OCI-LY7 (cell line): ENCODE results near the gene AVL9. TPM values are rescaled to one million over a fixed set of nuclear protein-coding genes. Genes with fewer than 3 reads are reported as not detected.

Source experiments
- BruUV-seq: library from RNA; stranded (reverse); fragments of 400-500 nt; replicated peaks from 2 replicates; lab custom pipeline; 2021; lab: Mats Ljungman, UMichigan
- CTCF ChIA-PET: fragments of 300-600 bp; sonication (Branson Sonifier 250); formaldehyde crosslinking; loops from one replicate; lab custom pipeline; 2022; ENCODE audit warnings: antibody characterized with exemption; ENCODE audit not compliant: unreplicated experiment; lab: Charles Lee
- POLR2A ChIA-PET: fragments of 300-600 bp; sonication (Branson Sonifier 250); formaldehyde crosslinking; loops from one replicate; lab custom pipeline; 2022; ENCODE audit warnings: antibody characterized with exemption; lab: Charles Lee
- DNase-seq: peaks from one replicate; pipeline ENCODE4 v3.0.0-alpha.2; 2015; ENCODE audit warnings: low spot score
- H2AFZ ChIP-seq: fragments of 200-600 bp; sonication (generic), shearing (Covaris generic); 2 replicates; pipeline ENCODE4 v1.6.1; 2014; ENCODE audit warnings: mild to moderate bottlenecking, antibody characterized with exemption, low read length, moderate library complexity
- H3K27ac ChIP-seq: fragments of 200-600 bp; sonication (generic); 2 replicates; pipeline ENCODE4 v1.5.1; 2014; ENCODE audit warnings: mixed run types, low read depth, mild to moderate bottlenecking, moderate library complexity, low read length, inconsistent platforms; ENCODE audit not compliant: poor library complexity, severe bottlenecking
- H3K36me3 ChIP-seq: fragments of 200-600 bp; sonication (generic); 2 replicates; pipeline ENCODE4 v1.6.1; 2014; ENCODE audit warnings: mild to moderate bottlenecking, antibody characterized with exemption, low read length, moderate library complexity, mixed read lengths; ENCODE audit not compliant: insufficient read depth
- H3K4me1 ChIP-seq: fragments of 200-600 bp; sonication (generic); 2 replicates; pipeline ENCODE4 v1.5.1; 2014; ENCODE audit warnings: mild to moderate bottlenecking, low read length; ENCODE audit not compliant: insufficient read depth, poor library complexity, severe bottlenecking
- H3K4me2 ChIP-seq: fragments of 200-600 bp; sonication (generic); 2 replicates; pipeline ENCODE4 v1.6.1; 2014; ENCODE audit warnings: mild to moderate bottlenecking, low read length
- H3K4me3 ChIP-seq: fragments of 200-600 bp; sonication (generic); 2 replicates; pipeline ENCODE4 v1.5.1; 2014; ENCODE audit warnings: mild to moderate bottlenecking, low read depth, low read length; ENCODE audit not compliant: poor library complexity, severe bottlenecking
- H3K79me2 ChIP-seq: fragments of 200-600 bp; sonication (generic); 2 replicates; pipeline ENCODE4 v1.6.1; 2016; ENCODE audit warnings: low read depth, mild to moderate bottlenecking, low read length, moderate library complexity, mixed read lengths; ENCODE audit not compliant: insufficient read depth
- H3K9me2 ChIP-seq: fragments of 200-600 bp; sonication (generic); 2 replicates; pipeline ENCODE4 v1.6.1; 2016; ENCODE audit warnings: mild to moderate bottlenecking, low read length, mixed read lengths; ENCODE audit not compliant: insufficient read depth
- H3K9me3 ChIP-seq: fragments of 200-600 bp; sonication (generic); 2 replicates; pipeline ENCODE4 v1.6.1; 2014; ENCODE audit warnings: mild to moderate bottlenecking, mixed run types, low read length, mixed read lengths
- H4K20me1 ChIP-seq: fragments of 200-600 bp; sonication (generic); 2 replicates; pipeline ENCODE4 v1.6.1; 2014; ENCODE audit warnings: mild to moderate bottlenecking, antibody characterized with exemption, low read length, moderate library complexity, mixed read lengths; ENCODE audit not compliant: insufficient read depth
- CTCF ChIP-seq: fragments of 200-600 bp; sonication (generic); conservative IDR thresholded peaks from 2 replicates; pipeline ENCODE4 v1.5.1; 2014; ENCODE audit warnings: mild to moderate bottlenecking, antibody characterized with exemption, low read length, moderate library complexity, mixed read lengths
- EZH2phosphoT487 ChIP-seq: fragments of 200-600 bp; sonication (generic); IDR thresholded peaks from 2 replicates; pipeline ENCODE4 v1.6.1; 2018; ENCODE audit warnings: low read depth, borderline replicate concordance, mild to moderate bottlenecking, mixed run types, antibody characterized with exemption, low read length, moderate library complexity, mixed read lengths
- intact Hi-C: fragments of 100-400 bp; cut with micrococcal nuclease; formaldehyde crosslinking; loops from one replicate; pipeline ENCODE4 v1.10.0; 2022; ENCODE audit not compliant: unreplicated experiment
- total RNA-seq, 2 experiments: library from RNA; depleted of rRNA in 1 of 2; stranded (reverse); fragments of >200 nt in 1 of 2; shearing (Covaris generic) in 1 of 2; gene quantifications; 2 replicates each; pipeline ENCODE4 v1.2.3, GENCODE V29; 2014 to 2022

The AVL9 gene
- total RNA-seq, 2 experiments from 2014 or later: 36.6 to 54.9 TPM

- Histone ChIP-seq H3K9me2 (no peaks in the 10 kb centered on the region), H2AFZ (no peak overlapping the region), H3K4me3 (no peak overlapping the region), H3K4me2 (no peak overlapping the region), H4K20me1 (no peaks in the 10 kb centered on the region), H3K79me2 (no peaks in the 10 kb centered on the region), H3K4me1 (no peaks in the 10 kb centered on the region), H3K36me3 (no peaks in the 10 kb centered on the region), H3K27ac (no peak overlapping the region), H3K9me3 (no peaks in the 10 kb centered on the region)
- intact Hi-C loops: no loop called here
- CTCF ChIA-PET: no interaction called here
- POLR2A ChIA-PET: no interaction called here
- DNase-seq: no peak
- TF ChIP-seq CTCF: no peak
- no peak for TF ChIP-seq EZH2phosphoT487
- BruUV-seq: no TSS peak
These were observed 24.4 kb upstream of the AVL9 start for GRCh38 chr7:32470871-32471270.

GRCh38 chr7:32472015-32472414 lies 23.3 kb upstream of the AVL9 start:
- Histone ChIP-seq H3K4me1 (no peaks in the 10 kb centered on the region), H3K36me3 (no peaks in the 10 kb centered on the region), H3K4me3 (no peak overlapping the region), H3K9me2 (no peaks in the 10 kb centered on the region), H4K20me1 (no peaks in the 10 kb centered on the region), H2AFZ (no peak overlapping the region), H3K9me3 (no peaks in the 10 kb centered on the region), H3K79me2 (no peaks in the 10 kb centered on the region), H3K4me2 (no peak overlapping the region), H3K27ac (no peak overlapping the region)
- intact Hi-C loops: no loop called here
- DNase-seq: no peak
- TF ChIP-seq CTCF: no peak
- no peak for TF ChIP-seq EZH2phosphoT487
- BruUV-seq: no TSS peak
- POLR2A ChIA-PET: interaction anchor here (0.6 kb wide), 1 partner anchor 374 kb away, joined by 3 read pairs; no protein-coding TSS in a partner anchor
- CTCF ChIA-PET: no interaction called here

GRCh38 chr7:32474008-32474407 lies 21.3 kb upstream of the AVL9 start:
- H4K20me1 ChIP-seq: no peaks in the 10 kb centered on the region
- intact Hi-C loops: no loop called here
- H3K4me3 ChIP-seq: no peak overlapping the region
- TF ChIP-seq EZH2phosphoT487 (no peak), CTCF (no peak)
- H3K27ac ChIP-seq: no peak overlapping the region
- ChIA-PET POLR2A (no interaction called here), CTCF (interaction anchor here (0.7 kb wide), 1 partner anchor 15 kb away, joined by 3 read pairs; no protein-coding TSS in a partner anchor)
- no peaks in the 10 kb centered on the region for H3K79me2 ChIP-seq
- H3K9me3 ChIP-seq: no peaks in the 10 kb centered on the region
- H3K4me1 ChIP-seq: no peaks in the 10 kb centered on the region
- H3K9me2 ChIP-seq: no peaks in the 10 kb centered on the region
- H2AFZ ChIP-seq: no peak overlapping the region
- H3K36me3 ChIP-seq: no peaks in the 10 kb centered on the region
- no TSS peak for BruUV-seq
- no peak for DNase-seq
- H3K4me2 ChIP-seq: no peak overlapping the region
